GM12878 (cell line): ENCODE measurements around the gene NOTCH1. TPM values are rescaled to one million over a fixed set of nuclear protein-coding genes. Genes with fewer than 3 reads are reported as not detected.

ENCODE experiments used
- ATAC-seq: fragments of 200-7000 bp; cut with Tn5 transposase; 3 replicates; pipeline ENCODE4 v1.9.1; 2020; ENCODE audit warnings: mild to moderate bottlenecking, moderate library complexity
- BruUV-seq: library from RNA; stranded (reverse); fragments of 400-500 nt; replicated peaks from 2 replicates; lab custom pipeline; 2021; lab: Mats Ljungman, UMichigan
- CTCF ChIA-PET: fragments of 300-600 bp; sonication (Branson Sonifier 250); formaldehyde crosslinking; extraction: SDS; loops from one replicate; lab custom pipeline; 2021; ENCODE audit warnings: inconsistent platforms; lab: Yijun Ruan, JAX
- POLR2A ChIA-PET: fragments of 350-600 bp; formaldehyde crosslinking; extraction: SDS; loops from one replicate; lab custom pipeline; 2021; ENCODE audit warnings: inconsistent platforms; lab: Charles Lee
- RAD21 ChIA-PET: fragments of 300-600 bp; sonication (Branson Sonifier 250); formaldehyde crosslinking; loops from one replicate; lab custom pipeline; 2023; ENCODE audit warnings: antibody characterized with exemption; ENCODE audit not compliant: unreplicated experiment; lab: Charles Lee
- SMC1A ChIA-PET: fragments of 300-600 bp; sonication (Branson Sonifier 250); formaldehyde crosslinking; loops from one replicate; lab custom pipeline; 2023; ENCODE audit not compliant: unreplicated experiment, uncharacterized antibody; lab: Charles Lee
- DNase-seq: peaks from one replicate; pipeline ENCODE4 v3.0.0-alpha.2; 2011; ENCODE audit warnings: low read depth, low spot score
- FAIRE-seq: peaks from 3 replicates; lab custom pipeline; 2011; peaks lifted over from hg19 to GRCh38; lab: Jason Lieb, UNC
- H2AFZ ChIP-seq: 2 replicates; pipeline ENCODE4 v1.6.0; 2011; ENCODE audit warnings: low read depth, low read length, control low read depth; ENCODE audit not compliant: control insufficient read depth
- H3K27ac ChIP-seq: 2 replicates; pipeline ENCODE4 v1.5.1; 2011; ENCODE audit warnings: control low read depth; ENCODE audit not compliant: control insufficient read depth, insufficient read depth
- H3K27me3 ChIP-seq, 2 experiments: replicated peaks in 1 of 2; 2 replicates each; pipeline versions ENCODE4 v1.6.0 to v1.6.1; 2011; ENCODE audit warnings: low read length in 1 of 2; ENCODE audit not compliant: control insufficient read depth in 2 of 2, insufficient read depth in 2 of 2
- H3K36me3 ChIP-seq, 2 experiments: 2 replicates each; pipeline ENCODE4 v1.5.1; 2011; ENCODE audit warnings: low read length in 1 of 2; ENCODE audit not compliant: control insufficient read depth in 2 of 2, insufficient read depth in 2 of 2
- H3K4me1 ChIP-seq: 2 replicates; pipeline ENCODE4 v1.6.1; 2011; ENCODE audit warnings: mild to moderate bottlenecking, low read length, moderate library complexity, mixed read lengths; ENCODE audit not compliant: control insufficient read depth, insufficient read depth
- H3K4me2 ChIP-seq: 2 replicates; pipeline ENCODE4 v1.6.0; 2011; ENCODE audit warnings: control low read depth; ENCODE audit not compliant: control insufficient read depth, insufficient read depth
- H3K4me3 ChIP-seq: fragments of 200-600 bp; sonication (generic); 2 replicates; pipeline ENCODE4 v1.5.1; 2016
- H3K79me2 ChIP-seq: 2 replicates; pipeline ENCODE4 v1.6.0; 2011; ENCODE audit warnings: low read length; ENCODE audit not compliant: control insufficient read depth, insufficient read depth
- H3K9ac ChIP-seq: 2 replicates; pipeline ENCODE4 v1.8.0; 2011; ENCODE audit warnings: low read length, control low read depth, mixed read lengths; ENCODE audit not compliant: control insufficient read depth, insufficient read depth
- H3K9me3 ChIP-seq: replicated peaks from 3 replicates; pipeline ENCODE4 v1.5.1; 2011; ENCODE audit warnings: mild to moderate bottlenecking, low read length; ENCODE audit not compliant: control insufficient read depth, insufficient read depth
- H4K20me1 ChIP-seq: 2 replicates; pipeline ENCODE4 v1.6.0; 2011; ENCODE audit not compliant: control insufficient read depth, insufficient read depth
- FOXK2 ChIP-seq: fragments of 450-650 bp; IDR thresholded peaks from 2 replicates; pipeline ENCODE4 v1.6.1; 2017; ENCODE audit warnings: mild to moderate bottlenecking, moderate library complexity
- HCFC1 ChIP-seq: fragments of 150-350 bp; IDR thresholded peaks from 2 replicates; pipeline ENCODE4 v1.6.1; 2014; ENCODE audit warnings: low read length
- KAT2A ChIP-seq: conservative IDR thresholded peaks from 2 replicates; pipeline ENCODE4 v1.6.1; 2011; ENCODE audit warnings: low read depth, low read length; ENCODE audit not compliant: control insufficient read depth
- NR2F1 ChIP-seq: fragments of 450-650 bp; conservative IDR thresholded peaks from 2 replicates; pipeline ENCODE4 v1.6.1; 2017; ENCODE audit warnings: mild to moderate bottlenecking
- PML ChIP-seq: IDR thresholded peaks from 2 replicates; pipeline ENCODE4 v1.6.1; 2012; ENCODE audit warnings: low read length, inconsistent platforms
- SPI1 ChIP-seq: IDR thresholded peaks from 2 replicates; pipeline ENCODE4 v1.6.1; 2011; ENCODE audit warnings: low read depth, mild to moderate bottlenecking, low read length, moderate library complexity, borderline replicate concordance; ENCODE audit not compliant: insufficient read depth
- SUPT20H ChIP-seq: IDR thresholded peaks from 2 replicates; pipeline ENCODE4 v1.6.1; 2011; ENCODE audit warnings: low read depth, mild to moderate bottlenecking, low read length, moderate library complexity, borderline replicate concordance; ENCODE audit not compliant: control insufficient read depth
- TBL1XR1 ChIP-seq: IDR thresholded peaks from 2 replicates; pipeline ENCODE4 v1.6.1; 2012; ENCODE audit warnings: low read depth, low read length, improper control_type of control experiment
- WGBS: methylation state at CpG from one replicate; pipeline ENCODE4 v1.1.6; 2016; ENCODE audit warnings: low lambda C conversion rate; ENCODE audit not compliant: insufficient replicate concordance, insufficient coverage; ENCODE audit errors: missing lambda C conversion rate; 5-methylcytosine and 5-hydroxymethylcytosine counted together
- in situ Hi-C: fragments of 300-500 bp; cut with MboI; formaldehyde crosslinking; loops from 9 replicates; pipeline ENCODE4 v1.14.3; 2018; ENCODE audit warnings: mixed read lengths
- intact Hi-C: fragments of 100-400 bp; cut with micrococcal nuclease; formaldehyde crosslinking; loops from one replicate; pipeline ENCODE4 v1.14.2; 2022; ENCODE audit not compliant: unreplicated experiment
- polyA plus RNA-seq, 11 experiments: library from polyadenylated mRNA; depleted of rRNA in 4 of 11; unstranded in 6 of 11; stranded (reverse) in 5 of 11; fragments of >200 nt; fragmentation: Nextera tagmentation in 4 of 11; fragmentation: Illumina TruSeq in 1 of 11; extraction: Ambion mirVana in 4 of 11; extraction: Trizol in 1 of 11; gene quantifications; 1 replicate in 1 of 11; 2 replicates in 10 of 11; pipeline versions ENCODE4 v1.2.1 to v1.2.3, GENCODE V29; 2011 to 2016; ENCODE audit warnings: inconsistent platforms in 2 of 11, missing spikeins in 2 of 11, low read depth in 1 of 11
- total RNA-seq, 4 experiments: library from RNA; depleted of rRNA in 3 of 4; stranded (reverse); fragments of >200 nt in 3 of 4; fragmentation: Illumina TruSeq in 1 of 4; extraction: Trizol in 1 of 4; gene quantifications; 2 replicates each; pipeline versions ENCODE4 v1.2.1 to v1.2.3, GENCODE V29; 2013 to 2021
- TF ChIP-seq, protein P1 (sequence below): fragments of 450-650 bp; IDR thresholded peaks from 2 replicates; pipeline ENCODE4 v1.6.1; 2017; ENCODE audit warnings: low read depth, mild to moderate bottlenecking, moderate library complexity
- TF ChIP-seq, protein P2 (sequence below): fragments of 450-650 bp; IDR thresholded peaks from 2 replicates; pipeline ENCODE4 v1.6.1; 2018; ENCODE audit warnings: mild to moderate bottlenecking, low read depth, moderate library complexity; ENCODE audit not compliant: partially characterized antibody
- TF ChIP-seq, protein P3 (sequence below): IDR thresholded peaks from 2 replicates; pipeline ENCODE4 v1.6.1; 2011; ENCODE audit warnings: mild to moderate bottlenecking, low read depth, low read length, moderate library complexity; ENCODE audit not compliant: insufficient replicate concordance
- TF ChIP-seq, protein P4 (sequence below): fragments of 450-650 bp; IDR thresholded peaks from 2 replicates; pipeline ENCODE4 v1.6.1; 2014; ENCODE audit warnings: mild to moderate bottlenecking
- TF ChIP-seq, protein P5 (sequence below): fragments of 450-650 bp; IDR thresholded peaks from 2 replicates; pipeline ENCODE4 v1.6.1; 2017; ENCODE audit warnings: mild to moderate bottlenecking, moderate library complexity

Gene NOTCH1
- total and polyA plus RNA-seq, 10 of the 15 experiments (the other 5 are each of a cell fraction or from before 2014, with no cell fraction given): 0.02 to 40.0 (median 3.7) TPM

DNA sequence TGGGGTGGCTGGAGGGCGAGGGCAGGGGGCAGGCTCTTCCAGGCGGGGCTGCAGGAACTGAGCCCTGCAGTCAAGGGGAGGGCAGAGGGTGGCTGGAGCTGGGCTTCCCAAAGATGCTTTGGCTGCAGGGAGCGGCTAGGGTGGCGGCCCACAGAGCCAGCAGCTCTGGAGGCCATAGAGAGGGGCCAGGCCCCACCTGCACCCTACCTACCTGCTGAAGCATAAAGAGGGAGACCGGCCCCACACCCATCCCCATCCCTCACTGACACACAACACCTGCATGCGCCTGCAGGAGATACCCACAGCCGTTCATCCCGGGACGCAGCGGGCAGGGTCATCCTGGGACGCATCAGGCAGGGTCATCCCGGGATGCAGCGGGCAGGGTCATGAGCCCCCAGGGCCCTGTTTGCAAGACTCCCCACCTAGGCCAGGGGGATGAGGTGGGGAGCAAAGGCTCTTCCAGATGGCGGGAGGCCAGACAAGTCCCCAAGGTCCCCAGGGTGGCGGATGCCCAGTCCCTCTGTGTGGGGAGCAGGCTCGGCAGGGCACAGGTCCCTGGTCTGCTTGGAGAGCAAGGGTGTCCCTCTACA lies 39.8 kb upstream of the NOTCH1 start:
- Histone ChIP-seq H3K9me3 (no peaks in the 10 kb centered on the region; the same call in 2 of the 3 replicates), H4K20me1 (no peaks in the 10 kb centered on the region), H3K36me3 (no peaks in the 10 kb centered on the region), H3K27me3 (no peaks in the 10 kb centered on the region), H3K4me1 (peaks cover 14% of the 10 kb centered on the region), H3K27ac (no peak overlapping the region), H3K4me3 (no peak overlapping the region), H3K9ac (no peak overlapping the region), H3K4me2 (no peak overlapping the region), H3K79me2 (no peaks in the 10 kb centered on the region), H2AFZ (no peak overlapping the region)
- TF ChIP-seq, protein P1, sequence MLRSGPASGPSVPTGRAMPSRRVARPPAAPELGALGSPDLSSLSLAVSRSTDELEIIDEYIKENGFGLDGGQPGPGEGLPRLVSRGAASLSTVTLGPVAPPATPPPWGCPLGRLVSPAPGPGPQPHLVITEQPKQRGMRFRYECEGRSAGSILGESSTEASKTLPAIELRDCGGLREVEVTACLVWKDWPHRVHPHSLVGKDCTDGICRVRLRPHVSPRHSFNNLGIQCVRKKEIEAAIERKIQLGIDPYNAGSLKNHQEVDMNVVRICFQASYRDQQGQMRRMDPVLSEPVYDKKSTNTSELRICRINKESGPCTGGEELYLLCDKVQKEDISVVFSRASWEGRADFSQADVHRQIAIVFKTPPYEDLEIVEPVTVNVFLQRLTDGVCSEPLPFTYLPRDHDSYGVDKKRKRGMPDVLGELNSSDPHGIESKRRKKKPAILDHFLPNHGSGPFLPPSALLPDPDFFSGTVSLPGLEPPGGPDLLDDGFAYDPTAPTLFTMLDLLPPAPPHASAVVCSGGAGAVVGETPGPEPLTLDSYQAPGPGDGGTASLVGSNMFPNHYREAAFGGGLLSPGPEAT: no peak
- TF ChIP-seq FOXK2 (no peak), HCFC1 (no peak), NR2F1 (no peak), SUPT20H (no peak), PML (no peak), SPI1 (no peak), TBL1XR1 (no peak), KAT2A (no peak)
- TF ChIP-seq, protein P2, sequence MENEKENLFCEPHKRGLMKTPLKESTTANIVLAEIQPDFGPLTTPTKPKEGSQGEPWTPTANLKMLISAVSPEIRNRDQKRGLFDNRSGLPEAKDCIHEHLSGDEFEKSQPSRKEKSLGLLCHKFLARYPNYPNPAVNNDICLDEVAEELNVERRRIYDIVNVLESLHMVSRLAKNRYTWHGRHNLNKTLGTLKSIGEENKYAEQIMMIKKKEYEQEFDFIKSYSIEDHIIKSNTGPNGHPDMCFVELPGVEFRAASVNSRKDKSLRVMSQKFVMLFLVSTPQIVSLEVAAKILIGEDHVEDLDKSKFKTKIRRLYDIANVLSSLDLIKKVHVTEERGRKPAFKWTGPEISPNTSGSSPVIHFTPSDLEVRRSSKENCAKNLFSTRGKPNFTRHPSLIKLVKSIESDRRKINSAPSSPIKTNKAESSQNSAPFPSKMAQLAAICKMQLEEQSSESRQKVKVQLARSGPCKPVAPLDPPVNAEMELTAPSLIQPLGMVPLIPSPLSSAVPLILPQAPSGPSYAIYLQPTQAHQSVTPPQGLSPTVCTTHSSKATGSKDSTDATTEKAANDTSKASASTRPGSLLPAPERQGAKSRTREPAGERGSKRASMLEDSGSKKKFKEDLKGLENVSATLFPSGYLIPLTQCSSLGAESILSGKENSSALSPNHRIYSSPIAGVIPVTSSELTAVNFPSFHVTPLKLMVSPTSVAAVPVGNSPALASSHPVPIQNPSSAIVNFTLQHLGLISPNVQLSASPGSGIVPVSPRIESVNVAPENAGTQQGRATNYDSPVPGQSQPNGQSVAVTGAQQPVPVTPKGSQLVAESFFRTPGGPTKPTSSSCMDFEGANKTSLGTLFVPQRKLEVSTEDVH: no peak
- TF ChIP-seq, protein P3, sequence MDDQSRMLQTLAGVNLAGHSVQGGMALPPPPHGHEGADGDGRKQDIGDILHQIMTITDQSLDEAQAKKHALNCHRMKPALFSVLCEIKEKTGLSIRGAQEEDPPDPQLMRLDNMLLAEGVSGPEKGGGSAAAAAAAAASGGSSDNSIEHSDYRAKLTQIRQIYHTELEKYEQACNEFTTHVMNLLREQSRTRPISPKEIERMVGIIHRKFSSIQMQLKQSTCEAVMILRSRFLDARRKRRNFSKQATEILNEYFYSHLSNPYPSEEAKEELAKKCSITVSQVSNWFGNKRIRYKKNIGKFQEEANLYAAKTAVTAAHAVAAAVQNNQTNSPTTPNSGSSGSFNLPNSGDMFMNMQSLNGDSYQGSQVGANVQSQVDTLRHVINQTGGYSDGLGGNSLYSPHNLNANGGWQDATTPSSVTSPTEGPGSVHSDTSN: no peak
- TF ChIP-seq, protein P4, sequence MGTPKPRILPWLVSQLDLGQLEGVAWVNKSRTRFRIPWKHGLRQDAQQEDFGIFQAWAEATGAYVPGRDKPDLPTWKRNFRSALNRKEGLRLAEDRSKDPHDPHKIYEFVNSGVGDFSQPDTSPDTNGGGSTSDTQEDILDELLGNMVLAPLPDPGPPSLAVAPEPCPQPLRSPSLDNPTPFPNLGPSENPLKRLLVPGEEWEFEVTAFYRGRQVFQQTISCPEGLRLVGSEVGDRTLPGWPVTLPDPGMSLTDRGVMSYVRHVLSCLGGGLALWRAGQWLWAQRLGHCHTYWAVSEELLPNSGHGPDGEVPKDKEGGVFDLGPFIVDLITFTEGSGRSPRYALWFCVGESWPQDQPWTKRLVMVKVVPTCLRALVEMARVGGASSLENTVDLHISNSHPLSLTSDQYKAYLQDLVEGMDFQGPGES: no peak
- TF ChIP-seq, protein P5, sequence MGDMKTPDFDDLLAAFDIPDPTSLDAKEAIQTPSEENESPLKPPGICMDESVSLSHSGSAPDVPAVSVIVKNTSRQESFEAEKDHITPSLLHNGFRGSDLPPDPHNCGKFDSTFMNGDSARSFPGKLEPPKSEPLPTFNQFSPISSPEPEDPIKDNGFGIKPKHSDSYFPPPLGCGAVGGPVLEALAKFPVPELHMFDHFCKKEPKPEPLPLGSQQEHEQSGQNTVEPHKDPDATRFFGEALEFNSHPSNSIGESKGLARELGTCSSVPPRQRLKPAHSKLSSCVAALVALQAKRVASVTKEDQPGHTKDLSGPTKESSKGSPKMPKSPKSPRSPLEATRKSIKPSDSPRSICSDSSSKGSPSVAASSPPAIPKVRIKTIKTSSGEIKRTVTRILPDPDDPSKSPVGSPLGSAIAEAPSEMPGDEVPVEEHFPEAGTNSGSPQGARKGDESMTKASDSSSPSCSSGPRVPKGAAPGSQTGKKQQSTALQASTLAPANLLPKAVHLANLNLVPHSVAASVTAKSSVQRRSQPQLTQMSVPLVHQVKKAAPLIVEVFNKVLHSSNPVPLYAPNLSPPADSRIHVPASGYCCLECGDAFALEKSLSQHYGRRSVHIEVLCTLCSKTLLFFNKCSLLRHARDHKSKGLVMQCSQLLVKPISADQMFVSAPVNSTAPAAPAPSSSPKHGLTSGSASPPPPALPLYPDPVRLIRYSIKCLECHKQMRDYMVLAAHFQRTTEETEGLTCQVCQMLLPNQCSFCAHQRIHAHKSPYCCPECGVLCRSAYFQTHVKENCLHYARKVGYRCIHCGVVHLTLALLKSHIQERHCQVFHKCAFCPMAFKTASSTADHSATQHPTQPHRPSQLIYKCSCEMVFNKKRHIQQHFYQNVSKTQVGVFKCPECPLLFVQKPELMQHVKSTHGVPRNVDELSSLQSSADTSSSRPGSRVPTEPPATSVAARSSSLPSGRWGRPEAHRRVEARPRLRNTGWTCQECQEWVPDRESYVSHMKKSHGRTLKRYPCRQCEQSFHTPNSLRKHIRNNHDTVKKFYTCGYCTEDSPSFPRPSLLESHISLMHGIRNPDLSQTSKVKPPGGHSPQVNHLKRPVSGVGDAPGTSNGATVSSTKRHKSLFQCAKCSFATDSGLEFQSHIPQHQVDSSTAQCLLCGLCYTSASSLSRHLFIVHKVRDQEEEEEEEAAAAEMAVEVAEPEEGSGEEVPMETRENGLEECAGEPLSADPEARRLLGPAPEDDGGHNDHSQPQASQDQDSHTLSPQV: no peak
- no TSS peak for BruUV-seq
- POLR2A ChIA-PET: no interaction called here
- intact Hi-C loops: no loop called here
- DNase-seq (no peak), ATAC-seq (no peak), FAIRE-seq (no peak)
- CTCF ChIA-PET: no interaction called here
- RAD21 ChIA-PET: no interaction called here
- in situ Hi-C loops: no loop called here
- SMC1A ChIA-PET: no interaction called here
- 60% methylated on average over 16 of the region's 16 CpGs for WGBS
